GM12892 (cell line): ENCODE measurements around the gene ZNF322.

Experiments used
- POLR2A ChIP-seq: IDR thresholded peaks from 2 replicates; pipeline ENCODE4 v1.6.1; 2011; ENCODE audit warnings: low read depth, low read length, control low read depth
- POLR2AphosphoS5 ChIP-seq: IDR thresholded peaks from 2 replicates; pipeline ENCODE4 v1.6.1; 2011; ENCODE audit warnings: low read depth, low read length, control low read depth

GRCh38 chr6:26657256-26657655 lies 2.3 kb downstream of the ZNF322 start:
- TF ChIP-seq POLR2A (no peak), POLR2AphosphoS5 (no peak)
